ENCODE results near the gene HS3ST5. TPM values are rescaled to one million over a fixed set of nuclear protein-coding genes. Genes with fewer than 3 reads are reported as not detected.

HS3ST5 gene
- total RNA-seq, 1 experiment from 2014 or later, result not detected

DNA sequence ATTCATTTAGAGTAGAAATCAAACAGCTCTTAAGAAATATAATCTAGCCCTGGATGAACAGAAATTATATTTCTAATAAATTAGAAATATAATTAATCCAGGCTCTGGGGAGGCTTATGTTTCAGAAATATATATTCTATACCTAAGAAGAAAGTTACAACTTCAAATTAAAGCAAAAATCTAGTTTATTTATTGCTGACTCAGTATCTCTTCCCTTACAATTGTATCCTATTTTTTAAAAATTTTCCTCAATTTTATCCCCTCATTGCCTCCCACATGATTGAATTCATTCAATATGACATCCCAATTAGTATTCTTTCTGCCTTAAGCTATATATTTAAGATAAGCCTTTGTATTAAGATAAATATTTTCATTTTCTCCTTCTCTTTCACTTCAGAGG is 71.4 kb downstream of the HS3ST5 start:
- H3K79me2 ChIP-seq (ENCODE audit: insufficient read depth, low read length), result no peaks in the 10 kb centered on the region
- no peak overlapping the region for H3K27ac ChIP-seq (ENCODE audit: low read depth, low read length)
- ATAC-seq, result no peak
- intact Hi-C loops (cut with micrococcal nuclease), result no loop called here
- ChIA-PET POLR2A (no interaction called here), RAD21 (ENCODE audit: low non-redundant PET in 1 of 2, low total read pairs in 2 of 2, uncharacterized antibody in 2 of 2, unreplicated experiment in 2 of 2) (no interaction called here), CTCF (no interaction called here)
- no TSS peak for BruUV-seq (replicated peaks)
- H3K36me3 ChIP-seq (ENCODE audit: control insufficient read depth in 1 of 2, insufficient read depth in 2 of 2, low read length in 2 of 2), result no peaks in the 10 kb centered on the region
- H3K9me3 ChIP-seq (ENCODE audit: control insufficient read depth in 1 of 2, insufficient read depth in 1 of 2, low read depth in 1 of 2, low read length in 2 of 2), result no peaks in the 10 kb centered on the region
- no peak overlapping the region for H3K4me3 ChIP-seq (replicated peaks in 1 of 2; ENCODE audit: low read depth in 1 of 2, low read length in 2 of 2)
- H3K9me2 ChIP-seq (ENCODE audit: insufficient read depth), result no peaks in the 10 kb centered on the region
- no peak overlapping the region for H2AFZ ChIP-seq (ENCODE audit: low read depth, low read length, poor library complexity, severe bottlenecking)
- DNase-seq (ENCODE audit: low read depth, low spot score), result no peak
- H3K4me1 ChIP-seq (ENCODE audit: control insufficient read depth in 1 of 2, insufficient read depth in 2 of 2, low read length in 2 of 2), result no peaks in the 10 kb centered on the region
- peaks cover 6% of the 10 kb centered on the region; the same call in 1 of the 2 replicates for H3K27me3 ChIP-seq (ENCODE audit: insufficient read depth, low read length)
- H4K20me1 ChIP-seq (ENCODE audit: insufficient read depth), result no peaks in the 10 kb centered on the region
- no peak overlapping the region for H3K9ac ChIP-seq (ENCODE audit: low read length)
- H3K4me2 ChIP-seq (ENCODE audit: low read length), result no peak overlapping the region
- TF ChIP-seq SIN3A (IDR thresholded peaks at IDR 0.05; ENCODE audit: low read depth), result no peak
- TF ChIP-seq EGR1 (IDR thresholded peaks at IDR 0.05; ENCODE audit: low read depth), result no peak
- TF ChIP-seq EZH2phosphoT487 (IDR thresholded peaks at IDR 0.05; ENCODE audit: borderline replicate concordance), result no peak
- TF ChIP-seq, protein P1, sequence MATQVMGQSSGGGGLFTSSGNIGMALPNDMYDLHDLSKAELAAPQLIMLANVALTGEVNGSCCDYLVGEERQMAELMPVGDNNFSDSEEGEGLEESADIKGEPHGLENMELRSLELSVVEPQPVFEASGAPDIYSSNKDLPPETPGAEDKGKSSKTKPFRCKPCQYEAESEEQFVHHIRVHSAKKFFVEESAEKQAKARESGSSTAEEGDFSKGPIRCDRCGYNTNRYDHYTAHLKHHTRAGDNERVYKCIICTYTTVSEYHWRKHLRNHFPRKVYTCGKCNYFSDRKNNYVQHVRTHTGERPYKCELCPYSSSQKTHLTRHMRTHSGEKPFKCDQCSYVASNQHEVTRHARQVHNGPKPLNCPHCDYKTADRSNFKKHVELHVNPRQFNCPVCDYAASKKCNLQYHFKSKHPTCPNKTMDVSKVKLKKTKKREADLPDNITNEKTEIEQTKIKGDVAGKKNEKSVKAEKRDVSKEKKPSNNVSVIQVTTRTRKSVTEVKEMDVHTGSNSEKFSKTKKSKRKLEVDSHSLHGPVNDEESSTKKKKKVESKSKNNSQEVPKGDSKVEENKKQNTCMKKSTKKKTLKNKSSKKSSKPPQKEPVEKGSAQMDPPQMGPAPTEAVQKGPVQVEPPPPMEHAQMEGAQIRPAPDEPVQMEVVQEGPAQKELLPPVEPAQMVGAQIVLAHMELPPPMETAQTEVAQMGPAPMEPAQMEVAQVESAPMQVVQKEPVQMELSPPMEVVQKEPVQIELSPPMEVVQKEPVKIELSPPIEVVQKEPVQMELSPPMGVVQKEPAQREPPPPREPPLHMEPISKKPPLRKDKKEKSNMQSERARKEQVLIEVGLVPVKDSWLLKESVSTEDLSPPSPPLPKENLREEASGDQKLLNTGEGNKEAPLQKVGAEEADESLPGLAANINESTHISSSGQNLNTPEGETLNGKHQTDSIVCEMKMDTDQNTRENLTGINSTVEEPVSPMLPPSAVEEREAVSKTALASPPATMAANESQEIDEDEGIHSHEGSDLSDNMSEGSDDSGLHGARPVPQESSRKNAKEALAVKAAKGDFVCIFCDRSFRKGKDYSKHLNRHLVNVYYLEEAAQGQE (IDR thresholded peaks at IDR 0.05; ENCODE audit: low read depth), result no peak
- no peak for TF ChIP-seq ELF1 (IDR thresholded peaks at IDR 0.05; ENCODE audit: borderline replicate concordance, low read depth)
- TF ChIP-seq TCF7L2 (IDR thresholded peaks at IDR 0.05; ENCODE audit: borderline replicate concordance, extremely low read depth, insufficient read depth, insufficient read length), result no peak
- TF ChIP-seq SRF (IDR thresholded peaks at IDR 0.05; ENCODE audit: low read depth), result no peak

DNA sequence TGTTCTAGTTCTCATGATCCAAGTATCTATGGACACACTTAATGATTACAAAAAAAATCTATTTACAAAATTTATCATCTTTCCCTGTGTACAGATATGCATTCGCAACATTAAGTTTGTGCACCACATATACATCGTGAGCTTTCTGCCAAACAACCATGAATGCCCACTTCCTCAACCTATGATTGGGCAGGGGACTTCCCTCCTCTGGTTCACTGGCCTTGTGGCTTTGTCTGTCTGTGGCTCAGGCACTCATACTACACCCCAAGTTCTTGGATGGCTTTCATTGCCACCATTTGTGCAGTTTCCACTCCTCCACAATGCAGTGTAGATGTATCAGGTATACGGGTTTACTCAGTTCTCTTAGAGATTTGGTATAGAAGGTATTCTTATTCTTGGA is 74.9 kb downstream of the HS3ST5 start:
- Histone ChIP-seq H3K27me3 (ENCODE audit: insufficient read depth, low read length) (peaks cover 6% of the 10 kb centered on the region; the same call in 1 of the 2 replicates), H3K9ac (ENCODE audit: low read length) (no peak overlapping the region), H3K79me2 (ENCODE audit: insufficient read depth, low read length) (no peaks in the 10 kb centered on the region), H2AFZ (ENCODE audit: low read depth, low read length, poor library complexity, severe bottlenecking) (no peak overlapping the region), H3K27ac (ENCODE audit: low read depth, low read length) (no peak overlapping the region), H3K4me2 (ENCODE audit: low read length) (no peak overlapping the region), H4K20me1 (ENCODE audit: insufficient read depth) (no peaks in the 10 kb centered on the region; the same call in 1 of the 2 replicates), H3K9me2 (ENCODE audit: insufficient read depth) (no peaks in the 10 kb centered on the region; the same call in 1 of the 2 replicates), H3K36me3 (ENCODE audit: control insufficient read depth in 1 of 2, insufficient read depth in 2 of 2, low read length in 2 of 2) (no peaks in the 10 kb centered on the region), H3K4me3 (replicated peaks in 1 of 2; ENCODE audit: low read depth in 1 of 2, low read length in 2 of 2) (no peak overlapping the region), H3K9me3 (ENCODE audit: control insufficient read depth in 1 of 2, insufficient read depth in 1 of 2, low read depth in 1 of 2, low read length in 2 of 2) (no peaks in the 10 kb centered on the region), H3K4me1 (ENCODE audit: control insufficient read depth in 1 of 2, insufficient read depth in 2 of 2, low read length in 2 of 2) (no peaks in the 10 kb centered on the region)
- POLR2A ChIA-PET, result no interaction called here
- DNase-seq (ENCODE audit: low read depth, low spot score) (no peak), ATAC-seq (no peak)
- CTCF ChIA-PET, result no interaction called here
- no peak for TF ChIP-seq EGR1 (IDR thresholded peaks at IDR 0.05; ENCODE audit: low read depth)
- TF ChIP-seq, protein P2, sequence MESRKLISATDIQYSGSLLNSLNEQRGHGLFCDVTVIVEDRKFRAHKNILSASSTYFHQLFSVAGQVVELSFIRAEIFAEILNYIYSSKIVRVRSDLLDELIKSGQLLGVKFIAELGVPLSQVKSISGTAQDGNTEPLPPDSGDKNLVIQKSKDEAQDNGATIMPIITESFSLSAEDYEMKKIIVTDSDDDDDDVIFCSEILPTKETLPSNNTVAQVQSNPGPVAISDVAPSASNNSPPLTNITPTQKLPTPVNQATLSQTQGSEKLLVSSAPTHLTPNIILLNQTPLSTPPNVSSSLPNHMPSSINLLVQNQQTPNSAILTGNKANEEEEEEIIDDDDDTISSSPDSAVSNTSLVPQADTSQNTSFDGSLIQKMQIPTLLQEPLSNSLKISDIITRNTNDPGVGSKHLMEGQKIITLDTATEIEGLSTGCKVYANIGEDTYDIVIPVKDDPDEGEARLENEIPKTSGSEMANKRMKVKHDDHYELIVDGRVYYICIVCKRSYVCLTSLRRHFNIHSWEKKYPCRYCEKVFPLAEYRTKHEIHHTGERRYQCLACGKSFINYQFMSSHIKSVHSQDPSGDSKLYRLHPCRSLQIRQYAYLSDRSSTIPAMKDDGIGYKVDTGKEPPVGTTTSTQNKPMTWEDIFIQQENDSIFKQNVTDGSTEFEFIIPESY (IDR thresholded peaks at IDR 0.05; ENCODE audit: extremely low read depth, insufficient replicate concordance, low read length), result no peak
- TF ChIP-seq, protein P3, sequence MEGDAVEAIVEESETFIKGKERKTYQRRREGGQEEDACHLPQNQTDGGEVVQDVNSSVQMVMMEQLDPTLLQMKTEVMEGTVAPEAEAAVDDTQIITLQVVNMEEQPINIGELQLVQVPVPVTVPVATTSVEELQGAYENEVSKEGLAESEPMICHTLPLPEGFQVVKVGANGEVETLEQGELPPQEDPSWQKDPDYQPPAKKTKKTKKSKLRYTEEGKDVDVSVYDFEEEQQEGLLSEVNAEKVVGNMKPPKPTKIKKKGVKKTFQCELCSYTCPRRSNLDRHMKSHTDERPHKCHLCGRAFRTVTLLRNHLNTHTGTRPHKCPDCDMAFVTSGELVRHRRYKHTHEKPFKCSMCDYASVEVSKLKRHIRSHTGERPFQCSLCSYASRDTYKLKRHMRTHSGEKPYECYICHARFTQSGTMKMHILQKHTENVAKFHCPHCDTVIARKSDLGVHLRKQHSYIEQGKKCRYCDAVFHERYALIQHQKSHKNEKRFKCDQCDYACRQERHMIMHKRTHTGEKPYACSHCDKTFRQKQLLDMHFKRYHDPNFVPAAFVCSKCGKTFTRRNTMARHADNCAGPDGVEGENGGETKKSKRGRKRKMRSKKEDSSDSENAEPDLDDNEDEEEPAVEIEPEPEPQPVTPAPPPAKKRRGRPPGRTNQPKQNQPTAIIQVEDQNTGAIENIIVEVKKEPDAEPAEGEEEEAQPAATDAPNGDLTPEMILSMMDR (IDR thresholded peaks at IDR 0.05 in 2 of 3, conservative IDR thresholded peaks at IDR 0.05 in 1 of 3; ENCODE audit: borderline replicate concordance in 1 of 3, insufficient read depth in 1 of 3, low read depth in 2 of 3, low read length in 2 of 3), result no peak
- no peak for TF ChIP-seq POLR2AphosphoS5 (IDR thresholded peaks at IDR 0.05; ENCODE audit: low read depth, low read length)
- BruUV-seq (replicated peaks), result no TSS peak
- RAD21 ChIA-PET (ENCODE audit: low non-redundant PET in 1 of 2, low total read pairs in 2 of 2, uncharacterized antibody in 2 of 2, unreplicated experiment in 2 of 2), result no interaction called here
- intact Hi-C loops (cut with micrococcal nuclease), result no loop called here

Data from HCT116 (cell line).